Activated naive CD4-positive, alpha-beta T cell treated with anti-CD3 and anti-CD28 coated beads, Interleukin-2, amount 50 U/mL, for 24 hours (primary cell): ENCODE data around the gene MATN3.
A peak's percentile ranks its signal among the peaks of the same experiment; 100 is the strongest.
"Not testable (repeated sequence)": the region's sequence is repeated elsewhere in the genome, so short reads cannot be mapped to it uniquely, and the experiment has no call there.

Source experiments
- H3K27ac Mint-ChIP-seq: one replicate; pipeline ENCODE4 v1.8.0; 2021; ENCODE audit warnings: mild to moderate bottlenecking, mixed read lengths
- H3K27me3 Mint-ChIP-seq: one replicate; pipeline ENCODE4 v1.8.0; 2021; ENCODE audit warnings: mixed read lengths
- H3K36me3 Mint-ChIP-seq: one replicate; pipeline ENCODE4 v1.8.0; 2021; ENCODE audit warnings: mixed read lengths
- H3K4me1 Mint-ChIP-seq: one replicate; pipeline ENCODE4 v1.8.0; 2021; ENCODE audit warnings: mixed read lengths
- H3K4me3 Mint-ChIP-seq: one replicate; pipeline ENCODE4 v1.8.0; 2021; ENCODE audit warnings: mild to moderate bottlenecking, mixed read lengths
- H3K9me3 Mint-ChIP-seq: one replicate; pipeline ENCODE4 v1.8.0; 2021; ENCODE audit warnings: mixed read lengths

Gene MATN3

GRCh38 chr2:20048488-20049448 lies 36.3 kb upstream of the MATN3 start:
- peak overlapping the region; percentile 3 for H3K4me3 Mint-ChIP-seq
- H3K27me3 Mint-ChIP-seq: no peaks in the 10 kb centered on the region
- no peak overlapping the region for H3K27ac Mint-ChIP-seq
- H3K9me3 Mint-ChIP-seq: no peaks in the 10 kb centered on the region
- H3K4me1 Mint-ChIP-seq: peaks cover 43% of the 10 kb centered on the region
- no peaks in the 10 kb centered on the region for H3K36me3 Mint-ChIP-seq

GRCh38 chr2:20045712-20046292 lies 33.3 kb upstream of the MATN3 start:
- H3K4me3 Mint-ChIP-seq, H3K27me3 Mint-ChIP-seq, H3K27ac Mint-ChIP-seq, H3K9me3 Mint-ChIP-seq, H3K36me3 Mint-ChIP-seq: not testable (repeated sequence)
- peaks cover 57% of the 10 kb centered on the region for H3K4me1 Mint-ChIP-seq

- H3K27me3 Mint-ChIP-seq: no peaks in the 10 kb centered on the region
- H3K36me3 Mint-ChIP-seq: peaks cover 4% of the 10 kb centered on the region
- H3K9me3 Mint-ChIP-seq: no peaks in the 10 kb centered on the region
- H3K4me3 Mint-ChIP-seq: no peak overlapping the region
- H3K4me1 Mint-ChIP-seq: peaks cover 54% of the 10 kb centered on the region
- no peak overlapping the region for H3K27ac Mint-ChIP-seq
These were observed 32.3 kb upstream of the MATN3 start for GRCh38 chr2:20044778-20045177.

- Mint-ChIP-seq H3K36me3 (peaks cover 8% of the 10 kb centered on the region), H3K4me3 (no peak overlapping the region), H3K27ac (no peak overlapping the region), H3K27me3 (no peaks in the 10 kb centered on the region), H3K9me3 (no peaks in the 10 kb centered on the region), H3K4me1 (peaks cover 33% of the 10 kb centered on the region)
These were observed 30.1 kb upstream of the MATN3 start for GRCh38 chr2:20042531-20042930.

- H3K27ac Mint-ChIP-seq: no peak overlapping the region
- no peaks in the 10 kb centered on the region for H3K9me3 Mint-ChIP-seq
- H3K36me3 Mint-ChIP-seq: peaks cover 13% of the 10 kb centered on the region
- H3K4me1 Mint-ChIP-seq: peaks cover 34% of the 10 kb centered on the region
- H3K4me3 Mint-ChIP-seq: no peak overlapping the region
- H3K27me3 Mint-ChIP-seq: no peaks in the 10 kb centered on the region
These were observed 28.2 kb upstream of the MATN3 start for GRCh38 chr2:20040489-20041172.

GRCh38 chr2:20037660-20038059 lies 25.2 kb upstream of the MATN3 start:
- Mint-ChIP-seq H3K27me3 (no peaks in the 10 kb centered on the region), H3K4me3 (no peak overlapping the region), H3K27ac (no peak overlapping the region), H3K4me1 (peaks cover 18% of the 10 kb centered on the region), H3K36me3 (peaks cover 22% of the 10 kb centered on the region), H3K9me3 (no peaks in the 10 kb centered on the region)

GRCh38 chr2:20035955-20036666 lies 23.6 kb upstream of the MATN3 start:
- Mint-ChIP-seq H3K4me1 (peaks cover 11% of the 10 kb centered on the region), H3K27me3 (no peaks in the 10 kb centered on the region), H3K27ac (peak overlapping the region; percentile 2), H3K9me3 (no peaks in the 10 kb centered on the region), H3K36me3 (peaks cover 33% of the 10 kb centered on the region), H3K4me3 (no peak overlapping the region)

GRCh38 chr2:20034821-20035220 lies 22.4 kb upstream of the MATN3 start:
- peaks cover 5% of the 10 kb centered on the region for H3K4me1 Mint-ChIP-seq
- peaks cover 39% of the 10 kb centered on the region for H3K36me3 Mint-ChIP-seq
- no peak overlapping the region for H3K27ac Mint-ChIP-seq
- no peaks in the 10 kb centered on the region for H3K27me3 Mint-ChIP-seq
- no peaks in the 10 kb centered on the region for H3K9me3 Mint-ChIP-seq
- H3K4me3 Mint-ChIP-seq: no peak overlapping the region

GRCh38 chr2:20034218-20034617 lies 21.8 kb upstream of the MATN3 start:
- H3K27me3 Mint-ChIP-seq: no peaks in the 10 kb centered on the region
- H3K4me1 Mint-ChIP-seq: peaks cover 5% of the 10 kb centered on the region
- H3K27ac Mint-ChIP-seq: no peak overlapping the region
- H3K36me3 Mint-ChIP-seq: peaks cover 44% of the 10 kb centered on the region
- H3K9me3 Mint-ChIP-seq: no peaks in the 10 kb centered on the region
- no peak overlapping the region for H3K4me3 Mint-ChIP-seq

- no peaks in the 10 kb centered on the region for H3K27me3 Mint-ChIP-seq
- H3K4me3 Mint-ChIP-seq: no peak overlapping the region
- no peaks in the 10 kb centered on the region for H3K9me3 Mint-ChIP-seq
- no peak overlapping the region for H3K27ac Mint-ChIP-seq
- H3K36me3 Mint-ChIP-seq: peaks cover 50% of the 10 kb centered on the region
- H3K4me1 Mint-ChIP-seq: peaks cover 5% of the 10 kb centered on the region
These were observed 20.9 kb upstream of the MATN3 start for GRCh38 chr2:20033322-20033721.

GRCh38 chr2:20030224-20030623 lies 17.8 kb upstream of the MATN3 start:
- no peak overlapping the region for H3K4me3 Mint-ChIP-seq
- H3K4me1 Mint-ChIP-seq: no peaks in the 10 kb centered on the region
- no peaks in the 10 kb centered on the region for H3K27me3 Mint-ChIP-seq
- no peak overlapping the region for H3K27ac Mint-ChIP-seq
- peaks cover 43% of the 10 kb centered on the region for H3K36me3 Mint-ChIP-seq
- no peaks in the 10 kb centered on the region for H3K9me3 Mint-ChIP-seq

GRCh38 chr2:20027705-20028434 lies 15.4 kb upstream of the MATN3 start:
- Mint-ChIP-seq H3K27ac (no peak overlapping the region), H3K4me3 (no peak overlapping the region), H3K4me1 (no peaks in the 10 kb centered on the region), H3K9me3 (peaks cover 2% of the 10 kb centered on the region), H3K36me3 (peaks cover 36% of the 10 kb centered on the region), H3K27me3 (no peaks in the 10 kb centered on the region)

- no peaks in the 10 kb centered on the region for H3K27me3 Mint-ChIP-seq
- peaks cover 5% of the 10 kb centered on the region for H3K9me3 Mint-ChIP-seq
- H3K36me3 Mint-ChIP-seq: peaks cover 30% of the 10 kb centered on the region
- H3K4me3 Mint-ChIP-seq: no peak overlapping the region
- H3K4me1 Mint-ChIP-seq: no peaks in the 10 kb centered on the region
- no peak overlapping the region for H3K27ac Mint-ChIP-seq
These were observed 14.8 kb upstream of the MATN3 start for GRCh38 chr2:20027260-20027677.

GRCh38 chr2:20025065-20025786 lies 12.8 kb upstream of the MATN3 start:
- H3K27ac Mint-ChIP-seq: no peak overlapping the region
- peaks cover 12% of the 10 kb centered on the region for H3K9me3 Mint-ChIP-seq
- H3K27me3 Mint-ChIP-seq: no peaks in the 10 kb centered on the region
- H3K4me1 Mint-ChIP-seq: no peaks in the 10 kb centered on the region
- H3K36me3 Mint-ChIP-seq: peaks cover 22% of the 10 kb centered on the region
- H3K4me3 Mint-ChIP-seq: no peak overlapping the region
